Neural progenitor cell (in vitro differentiated cells): ENCODE measurements around the gene CDK5RAP3. TPM values are rescaled to one million over a fixed set of nuclear protein-coding genes. Genes with fewer than 3 reads are reported as not detected.

Experiments used
- DNase-seq: peaks from one replicate; pipeline ENCODE4 v3.0.0-alpha.2; 2016; ENCODE audit warnings: low spot score
- H2AFZ ChIP-seq: fragments of 200-600 bp; sonication (generic); replicated peaks from 2 replicates; pipeline ENCODE4 v1.6.1; 2016; ENCODE audit warnings: antibody characterized with exemption
- H3F3A ChIP-seq: fragments of 200-600 bp; sonication (generic); 2 replicates; pipeline ENCODE4 v1.6.1; 2016; ENCODE audit warnings: antibody characterized with exemption, low read depth
- H3K27ac ChIP-seq: fragments of 200-600 bp; sonication (generic); 2 replicates; pipeline ENCODE4 v1.5.1; 2016; ENCODE audit warnings: mild to moderate bottlenecking
- H3K27me3 ChIP-seq: fragments of 200-600 bp; sonication (generic); 2 replicates; pipeline ENCODE4 v1.6.1; 2016; ENCODE audit warnings: mild to moderate bottlenecking, moderate library complexity
- H3K36me3 ChIP-seq: fragments of 200-600 bp; sonication (generic); 2 replicates; pipeline ENCODE4 v1.5.1; 2016
- H3K4me1 ChIP-seq: fragments of 200-600 bp; sonication (generic); 2 replicates; pipeline ENCODE4 v1.6.1; 2016; ENCODE audit warnings: mixed run types
- H3K4me2 ChIP-seq: fragments of 200-600 bp; sonication (generic); 2 replicates; pipeline ENCODE4 v1.6.1; 2016
- H3K4me3 ChIP-seq: fragments of 200-600 bp; sonication (generic); 2 replicates; pipeline ENCODE4 v1.5.1; 2016
- H3K79me2 ChIP-seq: fragments of 200-600 bp; sonication (generic); 2 replicates; pipeline ENCODE4 v1.6.1; 2016; ENCODE audit warnings: low read depth
- H3K9ac ChIP-seq: fragments of 200-600 bp; sonication (generic); 2 replicates; pipeline ENCODE4 v1.6.1; 2016
- H3K9me3 ChIP-seq: fragments of 200-600 bp; sonication (generic); 2 replicates; pipeline ENCODE4 v1.5.1; 2016; ENCODE audit warnings: low read depth
- H4K20me1 ChIP-seq: fragments of 200-600 bp; sonication (generic); 2 replicates; pipeline ENCODE4 v1.6.1; 2016; ENCODE audit warnings: low read depth
- H3K27ac Mint-ChIP-seq: 3 replicates; pipeline ENCODE4 v1.8.0; 2021; ENCODE audit warnings: mixed read lengths
- H3K27me3 Mint-ChIP-seq: 2 replicates; pipeline ENCODE4 v1.8.0; 2022; ENCODE audit warnings: low read depth, mild to moderate bottlenecking, inconsistent platforms, moderate library complexity, mixed read lengths; ENCODE audit not compliant: insufficient read depth
- H3K36me3 Mint-ChIP-seq: 3 replicates; pipeline ENCODE4 v1.8.0; 2021; ENCODE audit warnings: mixed read lengths
- H3K4me1 Mint-ChIP-seq: 3 replicates; pipeline ENCODE4 v1.8.0; 2021; ENCODE audit warnings: mixed read lengths
- H3K4me3 Mint-ChIP-seq: 3 replicates; pipeline ENCODE4 v1.8.0; 2021; ENCODE audit warnings: mild to moderate bottlenecking, moderate library complexity, mixed read lengths
- H3K9me3 Mint-ChIP-seq: 3 replicates; pipeline ENCODE4 v1.8.0; 2020; ENCODE audit warnings: mixed read lengths
- CTCF ChIP-seq: fragments of 200-600 bp; sonication (generic); IDR thresholded peaks from 2 replicates; pipeline ENCODE4 v1.5.1; 2017; ENCODE audit warnings: antibody characterized with exemption, mild to moderate bottlenecking
- EZH2 ChIP-seq: fragments of 200-600 bp; sonication (generic); IDR thresholded peaks from 2 replicates; pipeline ENCODE4 v1.6.1; 2017; ENCODE audit warnings: antibody characterized with exemption, mild to moderate bottlenecking, moderate library complexity
- EZH2phosphoT487 ChIP-seq: fragments of 200-600 bp; sonication (generic); IDR thresholded peaks from 2 replicates; pipeline ENCODE4 v1.6.1; 2017; ENCODE audit warnings: antibody characterized with exemption
- total RNA-seq: library from RNA; depleted of rRNA; stranded (reverse); fragments of >200 nt; gene quantifications from 2 replicates; pipeline ENCODE4 v1.2.3, GENCODE V29; 2015; ENCODE audit warnings: low replicate concordance

The CDK5RAP3 gene
- total RNA-seq, 1 donor from 2014 or later, result 104 TPM

- no peak for DNase-seq
- no peak overlapping the region for H3K9ac ChIP-seq
- Mint-ChIP-seq H3K4me3 (no peak overlapping the region), H3K36me3 (peaks cover 39% of the 10 kb centered on the region), H3K9me3 (no peaks in the 10 kb centered on the region), H3K4me1 (peaks cover 37% of the 10 kb centered on the region), H3K27me3 (peaks cover 6% of the 10 kb centered on the region), H3K27ac (no peak overlapping the region)
- no peak overlapping the region for H3K4me2 ChIP-seq
- TF ChIP-seq CTCF (no peak), EZH2 (no peak), EZH2phosphoT487 (no peak)
- H3F3A ChIP-seq, result peaks cover 7% of the 10 kb centered on the region
- no peaks in the 10 kb centered on the region for H3K9me3 ChIP-seq
- no peaks in the 10 kb centered on the region for H4K20me1 ChIP-seq
- no peak overlapping the region for H3K4me3 ChIP-seq
- no peaks in the 10 kb centered on the region for H3K79me2 ChIP-seq
- H3K4me1 ChIP-seq, result peaks cover 7% of the 10 kb centered on the region
- H3K27me3 ChIP-seq, result no peaks in the 10 kb centered on the region
- H2AFZ ChIP-seq, result no peak overlapping the region
- no peaks in the 10 kb centered on the region for H3K36me3 ChIP-seq
- H3K27ac ChIP-seq, result no peak overlapping the region
Observed at GRCh38 chr17:47980541-47980940, 9.6 kb downstream of the CDK5RAP3 start.

GRCh38 chr17:47981462-47981861 lies 10.5 kb downstream of the CDK5RAP3 start:
- no peak overlapping the region for H3K4me2 ChIP-seq
- Mint-ChIP-seq H3K4me1 (peaks cover 46% of the 10 kb centered on the region), H3K4me3 (no peak overlapping the region), H3K9me3 (no peaks in the 10 kb centered on the region), H3K36me3 (peaks cover 36% of the 10 kb centered on the region), H3K27me3 (peaks cover 8% of the 10 kb centered on the region), H3K27ac (no peak overlapping the region)
- no peak overlapping the region for H3K4me3 ChIP-seq
- no peaks in the 10 kb centered on the region for H3K27me3 ChIP-seq
- TF ChIP-seq EZH2 (no peak), CTCF (no peak), EZH2phosphoT487 (no peak)
- no peaks in the 10 kb centered on the region for H3K9me3 ChIP-seq
- H4K20me1 ChIP-seq, result no peaks in the 10 kb centered on the region
- no peaks in the 10 kb centered on the region for H3K36me3 ChIP-seq
- no peaks in the 10 kb centered on the region for H3K79me2 ChIP-seq
- no peak for DNase-seq
- H3K4me1 ChIP-seq, result peaks cover 16% of the 10 kb centered on the region
- peaks cover 16% of the 10 kb centered on the region for H3F3A ChIP-seq
- no peak overlapping the region for H3K9ac ChIP-seq
- no peak overlapping the region for H2AFZ ChIP-seq
- no peak overlapping the region for H3K27ac ChIP-seq

GRCh38 chr17:47982091-47982617 lies 11.2 kb downstream of the CDK5RAP3 start:
- H3K4me3 ChIP-seq, result no peak overlapping the region

GRCh38 chr17:47982645-47983390 lies 11.9 kb downstream of the CDK5RAP3 start:
- DNase-seq, result no peak
- no peak for TF ChIP-seq EZH2
- TF ChIP-seq CTCF, result no peak
- no peak for TF ChIP-seq EZH2phosphoT487
- Histone ChIP-seq H3K4me1 (peaks cover 29% of the 10 kb centered on the region), H2AFZ (no peak overlapping the region), H3F3A (peaks cover 30% of the 10 kb centered on the region), H4K20me1 (no peaks in the 10 kb centered on the region), H3K4me2 (no peak overlapping the region), H3K27me3 (no peaks in the 10 kb centered on the region), H3K4me3 (no peak overlapping the region), H3K9ac (no peak overlapping the region), H3K79me2 (no peaks in the 10 kb centered on the region), H3K9me3 (no peaks in the 10 kb centered on the region), H3K36me3 (no peaks in the 10 kb centered on the region), H3K27ac (no peak overlapping the region)
- peak overlapping the region; percentile 84 for H3K27ac Mint-ChIP-seq
- peaks cover 8% of the 10 kb centered on the region for H3K27me3 Mint-ChIP-seq
- H3K4me1 Mint-ChIP-seq, result peaks cover 60% of the 10 kb centered on the region
- H3K4me3 Mint-ChIP-seq, result no peak overlapping the region
- peaks cover 29% of the 10 kb centered on the region for H3K36me3 Mint-ChIP-seq
- no peaks in the 10 kb centered on the region for H3K9me3 Mint-ChIP-seq

More at GRCh38 chr17:47982091-47982617, 11.2 kb downstream of the CDK5RAP3 start:
- no peak for DNase-seq
- peak overlapping the region; percentile 84 for H3K27ac Mint-ChIP-seq
- Histone ChIP-seq H3K9me3 (no peaks in the 10 kb centered on the region), H3K4me1 (peaks cover 23% of the 10 kb centered on the region), H2AFZ (no peak overlapping the region), H3K4me2 (no peak overlapping the region), H3F3A (peaks cover 23% of the 10 kb centered on the region), H3K27me3 (no peaks in the 10 kb centered on the region), H3K27ac (no peak overlapping the region), H3K36me3 (no peaks in the 10 kb centered on the region), H3K79me2 (no peaks in the 10 kb centered on the region), H4K20me1 (no peaks in the 10 kb centered on the region), H3K9ac (no peak overlapping the region)
- H3K9me3 Mint-ChIP-seq, result no peaks in the 10 kb centered on the region
- peaks cover 32% of the 10 kb centered on the region for H3K36me3 Mint-ChIP-seq
- peaks cover 53% of the 10 kb centered on the region for H3K4me1 Mint-ChIP-seq
- no peak overlapping the region for H3K4me3 Mint-ChIP-seq
- peaks cover 8% of the 10 kb centered on the region for H3K27me3 Mint-ChIP-seq
- TF ChIP-seq EZH2, result no peak
